NCI-H2227 treated with DMSO at 0.1 percent for 48 hours (cell line): ENCODE results near the gene EYA2.

Experiments
- DNase-seq: peaks from one replicate; lab custom pipeline; 2025; lab: John Stamatoyannopoulos, UW

The EYA2 gene

GRCh38 chr20:46979603-46980241 is 85.1 kb downstream of the EYA2 start:
- DNase-seq = no peak

- no peak for DNase-seq
These were observed 86.5 kb downstream of the EYA2 start for GRCh38 chr20:46981184-46981583.

- no peak for DNase-seq
These were observed 88.8 kb downstream of the EYA2 start for GRCh38 chr20:46983466-46983865.

GRCh38 chr20:46984405-46984804 is 89.8 kb downstream of the EYA2 start:
- no peak for DNase-seq

GRCh38 chr20:46985250-46985649 is 90.6 kb downstream of the EYA2 start:
- no peak for DNase-seq

GRCh38 chr20:46985671-46986070 is 91.0 kb downstream of the EYA2 start:
- no peak for DNase-seq

GRCh38 chr20:46987001-46987400 is 92.4 kb downstream of the EYA2 start:
- no peak for DNase-seq

GRCh38 chr20:46990017-46990595 is 95.5 kb downstream of the EYA2 start:
- DNase-seq = no peak

GRCh38 chr20:46990596-46991104 is 96.0 kb downstream of the EYA2 start:
- no peak for DNase-seq

- DNase-seq = no peak
These were observed 96.5 kb downstream of the EYA2 start for GRCh38 chr20:46991168-46991567.

- peak; percentile 21 for DNase-seq
These were observed 97.4 kb downstream of the EYA2 start for GRCh38 chr20:46991880-46992639.

- no peak for DNase-seq
These were observed 98.0 kb downstream of the EYA2 start for GRCh38 chr20:46992640-46993035.

GRCh38 chr20:46993465-46994095 is 98.9 kb downstream of the EYA2 start:
- no peak for DNase-seq

GRCh38 chr20:46994341-46994740 is 99.7 kb downstream of the EYA2 start:
- DNase-seq = no peak

GRCh38 chr20:46995561-46996142 is 101.0 kb downstream of the EYA2 start:
- DNase-seq = no peak

GRCh38 chr20:46997187-46997586 is 102.5 kb downstream of the EYA2 start:
- no peak for DNase-seq

GRCh38 chr20:46998477-46999240 is 104.0 kb downstream of the EYA2 start:
- DNase-seq = no peak

GRCh38 chr20:46999801-47000465 is 105.3 kb downstream of the EYA2 start:
- DNase-seq = no peak

- no peak for DNase-seq
These were observed 108.6 kb downstream of the EYA2 start for GRCh38 chr20:47003223-47003622.

GRCh38 chr20:47004179-47004578 is 109.5 kb downstream of the EYA2 start:
- no peak for DNase-seq
